Frontal cortex (tissue), 4 donors: Measurements from ENCODE around the gene HSFX3. TPM values are rescaled to one million over a fixed set of nuclear protein-coding genes. Genes with fewer than 3 reads are reported as not detected.
A peak's percentile ranks its signal among the peaks of the same experiment; 100 is the strongest.
"Not testable (repeated sequence)": the region's sequence is repeated elsewhere in the genome, so short reads cannot be mapped to it uniquely, and the experiment has no call there.

ENCODE experiments used
- DNase-seq, 2 donors: peaks; one replicate each; pipeline ENCODE4 v3.0.0; 2012; ENCODE audit warnings: low spot score in 2 of 2
- FAIRE-seq: peaks from 2 replicates; lab custom pipeline; 2012; peaks lifted over from hg19 to GRCh38; lab: Jason Lieb, UNC
- total RNA-seq: library from RNA; depleted of rRNA; stranded (reverse); fragments of >200 nt; gene quantifications from one replicate; pipeline ENCODE4 v1.2.3, GENCODE V29; 2014
- donor health status: control.
- donor health status: control.
- donor health status: control.

HSFX3 gene
- total RNA-seq, 1 donor from 2014 or later: not detected

- DNase-seq (no peak), FAIRE-seq (no peak)
Observed at GRCh38 chrX:149521438-149521837, 28.3 kb downstream of the HSFX3 start.

DNA sequence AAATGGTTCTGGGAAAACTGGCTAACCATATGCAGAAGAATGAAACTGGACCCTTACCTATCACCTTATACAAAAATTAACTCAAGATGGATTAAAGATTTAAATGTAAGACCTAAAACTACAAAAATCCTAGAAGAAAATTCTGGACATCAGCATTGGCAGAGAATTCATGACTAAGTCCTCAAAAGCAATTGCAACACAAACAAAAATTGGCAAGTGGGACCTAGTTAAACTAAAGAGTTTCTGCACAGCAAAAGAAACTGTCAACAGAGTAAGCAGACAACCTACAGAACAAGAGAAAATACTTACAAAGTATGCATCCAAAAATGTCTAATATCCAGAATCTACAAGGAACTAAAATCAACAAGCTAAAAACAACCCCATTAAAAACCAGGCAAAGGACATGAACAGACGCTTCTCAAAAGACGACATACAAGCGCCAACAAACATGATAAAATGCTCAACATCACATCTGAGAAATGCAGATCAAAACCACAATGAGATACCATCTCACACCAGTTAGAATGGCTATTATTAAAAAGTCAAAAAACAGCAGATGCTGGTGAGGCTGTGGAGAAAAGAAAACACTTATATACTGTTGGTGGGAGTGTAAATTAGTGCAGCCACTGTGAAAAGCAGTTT lies 29.0 kb downstream of the HSFX3 start:
- not testable (repeated sequence) for FAIRE-seq, DNase-seq

- FAIRE-seq (no peak), DNase-seq (no peak)
Observed at GRCh38 chrX:149518236-149518635, 31.5 kb downstream of the HSFX3 start.

- FAIRE-seq (no peak), DNase-seq (no peak)
Observed at GRCh38 chrX:149517308-149517707, 32.4 kb downstream of the HSFX3 start.

GRCh38 chrX:149516604-149517003 lies 33.1 kb downstream of the HSFX3 start:
- DNase-seq (no peak), FAIRE-seq (no peak)

GRCh38 chrX:149515954-149516602 lies 33.6 kb downstream of the HSFX3 start:
- no peak for FAIRE-seq

GRCh38 chrX:149513825-149514428 lies 35.8 kb downstream of the HSFX3 start:
- DNase-seq: no peak
- no peak for FAIRE-seq

More at GRCh38 chrX:149515954-149516602, 33.6 kb downstream of the HSFX3 start:
- no peak for DNase-seq

GRCh38 chrX:149512225-149512885 lies 37.4 kb downstream of the HSFX3 start:
- FAIRE-seq (no peak), DNase-seq (peak in 1 of 2 donors; percentile 25)

DNA sequence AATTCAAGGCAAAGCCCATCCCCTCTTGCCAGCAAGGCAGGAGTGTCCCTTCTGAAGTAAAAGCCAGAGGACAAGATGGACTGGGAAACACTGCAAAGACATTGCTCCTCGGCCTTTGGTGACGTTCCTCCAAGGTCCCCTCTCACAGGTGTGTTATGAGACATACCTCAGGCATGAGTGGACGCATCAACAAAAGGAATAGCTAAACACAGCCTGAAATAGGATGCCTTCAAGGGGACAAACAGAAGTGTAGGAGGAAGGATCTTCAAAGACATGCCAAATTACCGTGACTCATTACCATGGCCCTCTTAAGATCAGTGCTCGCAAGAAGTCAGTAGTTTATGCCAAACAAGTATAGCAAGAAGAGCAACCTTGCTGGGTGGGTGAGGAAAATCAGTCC lies 38.6 kb downstream of the HSFX3 start:
- no peak for DNase-seq
- FAIRE-seq: no peak

DNA sequence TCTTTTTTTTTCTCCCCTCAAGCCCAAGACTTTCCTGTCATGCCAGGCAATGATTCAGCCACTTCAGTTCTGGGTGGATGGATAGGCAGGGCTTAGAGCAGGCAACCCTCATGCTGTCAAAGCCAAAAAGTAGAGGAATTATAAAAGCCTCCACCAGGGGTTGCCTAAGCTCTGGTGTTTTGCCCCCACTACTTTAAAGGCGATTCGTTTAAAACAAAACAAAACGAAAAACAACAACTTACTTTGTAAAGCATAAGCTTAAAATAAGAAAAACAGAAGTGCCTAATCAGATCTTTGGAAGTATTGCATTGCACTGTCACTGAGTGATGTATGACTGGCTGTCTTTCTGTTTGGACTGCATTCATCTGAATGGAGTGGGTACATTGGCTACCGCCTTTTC lies 39.3 kb downstream of the HSFX3 start:
- DNase-seq: no peak
- no peak for FAIRE-seq

GRCh38 chrX:149508467-149508866 lies 41.3 kb downstream of the HSFX3 start:
- DNase-seq (no peak), FAIRE-seq (no peak)

GRCh38 chrX:149506349-149506748 lies 43.4 kb downstream of the HSFX3 start:
- no peak for FAIRE-seq
- DNase-seq: no peak

- DNase-seq: no peak
- FAIRE-seq: no peak
Observed at GRCh38 chrX:149505671-149506070, 44.1 kb downstream of the HSFX3 start.

DNA sequence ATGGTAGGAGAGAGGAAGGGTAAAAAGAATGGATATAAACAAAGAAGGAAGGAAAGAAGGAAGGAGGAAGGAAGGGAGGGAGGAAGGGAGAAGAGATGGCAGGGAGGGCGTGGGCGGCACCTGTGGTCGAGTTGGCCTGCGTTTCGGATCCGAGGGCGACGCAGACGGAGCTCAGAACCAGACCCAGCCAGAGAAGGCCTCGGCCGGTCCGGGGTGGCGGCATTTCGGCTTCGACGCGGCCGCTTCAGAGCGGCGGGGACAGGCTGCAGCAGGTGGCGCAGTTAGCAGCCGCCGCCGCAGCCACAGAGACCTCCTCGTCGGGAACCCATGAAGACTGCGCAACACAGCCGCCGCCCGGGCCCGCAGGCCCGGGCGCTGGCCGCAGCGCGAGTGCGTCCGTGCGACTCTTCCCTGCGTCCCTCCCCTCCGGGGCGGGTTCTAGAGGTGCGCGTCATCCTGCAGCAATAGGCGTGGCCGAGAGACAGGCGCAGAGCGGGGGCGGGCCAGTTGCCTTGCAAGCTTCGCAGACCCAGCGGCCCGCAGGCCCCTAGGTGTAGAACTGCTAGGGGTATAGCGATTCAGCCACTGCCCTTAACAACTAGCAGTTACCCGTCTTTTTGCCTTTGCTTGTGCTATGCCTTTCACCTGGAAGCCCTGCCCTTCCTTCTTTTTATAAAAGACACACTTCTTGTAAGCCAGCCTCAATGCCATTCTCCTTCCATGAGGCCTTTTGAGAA lies 44.6 kb downstream of the HSFX3 start, which contains the start of gene IDS:
Gene IDS (minus strand): TSS at position 392 of the 737 bp plus-strand sequence. CDS start 169 bp downstream, at position 223.
- DNase-seq (peak; percentile 77 to 79), FAIRE-seq (no peak)

GRCh38 chrX:149504226-149504914 lies 45.4 kb downstream of the HSFX3 start:
- FAIRE-seq: no peak
- DNase-seq: peak in 1 of 2 donors; percentile 11

GRCh38 chrX:149503446-149503845 lies 46.3 kb downstream of the HSFX3 start:
- FAIRE-seq: not testable (repeated sequence)

GRCh38 chrX:149502923-149503322 lies 46.8 kb downstream of the HSFX3 start:
- FAIRE-seq, DNase-seq: not testable (repeated sequence)

More at GRCh38 chrX:149503446-149503845, 46.3 kb downstream of the HSFX3 start:
- DNase-seq: not testable (repeated sequence)

DNA sequence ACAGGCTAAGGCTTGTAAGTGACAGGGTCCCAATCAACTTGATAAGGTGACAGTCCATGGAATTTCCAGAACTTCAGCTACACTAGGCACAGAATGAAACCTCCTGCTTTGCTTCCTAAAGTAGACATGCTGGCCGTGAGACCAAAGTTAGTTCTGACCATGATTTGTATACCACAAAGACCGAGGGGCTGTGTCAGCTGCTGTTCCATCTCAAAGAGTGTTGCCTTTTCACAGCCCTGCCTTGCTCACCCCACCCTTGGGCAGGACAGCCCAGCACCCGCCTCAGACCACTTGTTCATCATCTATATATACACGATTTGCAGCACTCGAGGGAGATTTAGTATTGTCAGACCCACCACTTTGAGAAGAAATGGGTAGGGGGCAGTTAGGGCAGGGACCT lies 50.0 kb downstream of the HSFX3 start:
- no peak for DNase-seq
- FAIRE-seq: no peak

GRCh38 chrX:149498767-149499166 lies 51.0 kb downstream of the HSFX3 start:
- FAIRE-seq (no peak), DNase-seq (no peak)
